Measurements from ENCODE around the gene TMEM242.

- TF ChIP-seq, protein P1, sequence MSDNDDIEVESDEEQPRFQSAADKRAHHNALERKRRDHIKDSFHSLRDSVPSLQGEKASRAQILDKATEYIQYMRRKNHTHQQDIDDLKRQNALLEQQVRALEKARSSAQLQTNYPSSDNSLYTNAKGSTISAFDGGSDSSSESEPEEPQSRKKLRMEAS (IDR thresholded peaks at IDR 0.05) = no peak
- no peak for TF ChIP-seq CTCF (IDR thresholded peaks at IDR 0.05)
- no peak for TF ChIP-seq ZC3H11A (IDR thresholded peaks at IDR 0.05)
These were observed 56.8 kb downstream of the TMEM242 start for GRCh38 chr6:157266274-157267101.

All from A549 (cell line).